ENCODE data around the gene PTBP1. TPM values are rescaled to one million over a fixed set of nuclear protein-coding genes. Genes with fewer than 3 reads are reported as not detected.
"Not testable (repeated sequence)": the region's sequence is repeated elsewhere in the genome, so short reads cannot be mapped to it uniquely, and the experiment has no call there.

PTBP1 gene
- total RNA-seq, 2 experiments from 2014 or later: 464 to 465 TPM

GRCh38 chr19:810883-811489 lies 13.7 kb downstream of the PTBP1 start:
- POLR2A ChIA-PET: no interaction called here
- peaks cover 52% of the 10 kb centered on the region for H3K36me3 Mint-ChIP-seq

GRCh38 chr19:811506-812048 lies 14.3 kb downstream of the PTBP1 start:
- POLR2A ChIA-PET: no interaction called here
- H3K27me3 Mint-ChIP-seq: no peaks in the 10 kb centered on the region
- no peak overlapping the region for H3K4me3 Mint-ChIP-seq

More at GRCh38 chr19:810883-811489, 13.7 kb downstream of the PTBP1 start:
- no peak overlapping the region for H3K4me3 Mint-ChIP-seq
- intact Hi-C loops (cut with micrococcal nuclease): no loop called here
- CTCF ChIA-PET: no interaction called here
- H3K4me1 Mint-ChIP-seq (ENCODE audit: low read depth): peaks cover 7% of the 10 kb centered on the region
- H3K27me3 Mint-ChIP-seq: no peaks in the 10 kb centered on the region
- no peak for DNase-seq
- H3K27ac Mint-ChIP-seq: no peak overlapping the region
- H3K9me3 Mint-ChIP-seq: no peaks in the 10 kb centered on the region

GRCh38 chr19:812049-812746 lies 14.9 kb downstream of the PTBP1 start:
- Mint-ChIP-seq H3K4me1 (ENCODE audit: low read depth) (peaks cover 5% of the 10 kb centered on the region), H3K27me3 (no peaks in the 10 kb centered on the region), H3K27ac (no peak overlapping the region), H3K36me3 (peaks cover 48% of the 10 kb centered on the region), H3K4me3 (no peak overlapping the region), H3K9me3 (no peaks in the 10 kb centered on the region)
- DNase-seq: no peak
- POLR2A ChIA-PET: interaction anchor here (2.9 kb wide), 1 partner anchor 12 kb away, joined by 12 read pairs; no protein-coding TSS in a partner anchor
- intact Hi-C loops (cut with micrococcal nuclease): no loop called here
- CTCF ChIA-PET: no interaction called here

More at GRCh38 chr19:811506-812048, 14.3 kb downstream of the PTBP1 start:
- CTCF ChIA-PET: no interaction called here
- intact Hi-C loops (cut with micrococcal nuclease): no loop called here
- Mint-ChIP-seq H3K36me3 (peaks cover 53% of the 10 kb centered on the region), H3K9me3 (no peaks in the 10 kb centered on the region), H3K27ac (no peak overlapping the region), H3K4me1 (ENCODE audit: low read depth) (peaks cover 6% of the 10 kb centered on the region)
- no peak for DNase-seq

- no peak overlapping the region for H3K27ac Mint-ChIP-seq
- no peak for DNase-seq
- H3K27me3 Mint-ChIP-seq: no peaks in the 10 kb centered on the region
- peaks cover 42% of the 10 kb centered on the region for H3K36me3 Mint-ChIP-seq
- H3K4me1 Mint-ChIP-seq (ENCODE audit: low read depth): peaks cover under 1% of the 10 kb centered on the region
- POLR2A ChIA-PET: interaction anchor here (2.9 kb wide), 1 partner anchor 12 kb away, joined by 12 read pairs; no protein-coding TSS in a partner anchor
- intact Hi-C loops (cut with micrococcal nuclease): no loop called here
- no peak overlapping the region for H3K4me3 Mint-ChIP-seq
- CTCF ChIA-PET: no interaction called here
- no peaks in the 10 kb centered on the region for H3K9me3 Mint-ChIP-seq
These were observed 15.5 kb downstream of the PTBP1 start for GRCh38 chr19:812747-813218.

GRCh38 chr19:813219-814151 lies 16.2 kb downstream of the PTBP1 start:
- Mint-ChIP-seq H3K27me3 (no peaks in the 10 kb centered on the region), H3K36me3 (peaks cover 38% of the 10 kb centered on the region), H3K4me1 (ENCODE audit: low read depth) (no peaks in the 10 kb centered on the region), H3K27ac (no peak overlapping the region), H3K4me3 (no peak overlapping the region), H3K9me3 (no peaks in the 10 kb centered on the region)
- intact Hi-C loops (cut with micrococcal nuclease): no loop called here
- POLR2A ChIA-PET: interaction anchor here (2.9 kb wide), 1 partner anchor 13 kb away, joined by 12 read pairs; no protein-coding TSS in a partner anchor
- CTCF ChIA-PET: no interaction called here
- DNase-seq: no peak

- peaks cover 37% of the 10 kb centered on the region for H3K36me3 Mint-ChIP-seq
- no peak overlapping the region for H3K4me3 Mint-ChIP-seq
- H3K27me3 Mint-ChIP-seq: no peaks in the 10 kb centered on the region
- H3K9me3 Mint-ChIP-seq: no peaks in the 10 kb centered on the region
- H3K27ac Mint-ChIP-seq: no peak overlapping the region
- H3K4me1 Mint-ChIP-seq (ENCODE audit: low read depth): no peaks in the 10 kb centered on the region
- intact Hi-C loops (cut with micrococcal nuclease): no loop called here
- ChIA-PET CTCF (no interaction called here), POLR2A (interaction anchor here (0.7 to 2.9 kb wide), 4 partner anchors 10 to 424 kb away, joined by 3 to 12 read pairs (median 4); no protein-coding TSS in a partner anchor)
- no peak for DNase-seq
These were observed 17.2 kb downstream of the PTBP1 start for GRCh38 chr19:814152-815078.

GRCh38 chr19:815079-815774 lies 18.0 kb downstream of the PTBP1 start:
- H3K4me1 Mint-ChIP-seq (ENCODE audit: low read depth): no peaks in the 10 kb centered on the region
- no peaks in the 10 kb centered on the region for H3K27me3 Mint-ChIP-seq
- peaks cover 29% of the 10 kb centered on the region for H3K36me3 Mint-ChIP-seq
- no peak for DNase-seq
- H3K9me3 Mint-ChIP-seq: no peaks in the 10 kb centered on the region
- ChIA-PET CTCF (no interaction called here), POLR2A (interaction anchor here (0.7 to 2.9 kb wide), 4 partner anchors 11 to 424 kb away, joined by 3 to 12 read pairs (median 4); no protein-coding TSS in a partner anchor)
- no peak overlapping the region for H3K4me3 Mint-ChIP-seq
- H3K27ac Mint-ChIP-seq: no peak overlapping the region
- intact Hi-C loops (cut with micrococcal nuclease): no loop called here

- Mint-ChIP-seq H3K4me3 (no peak overlapping the region), H3K27ac (no peak overlapping the region), H3K27me3 (no peaks in the 10 kb centered on the region), H3K36me3 (peaks cover 25% of the 10 kb centered on the region), H3K9me3 (no peaks in the 10 kb centered on the region), H3K4me1 (ENCODE audit: low read depth) (no peaks in the 10 kb centered on the region)
- ChIA-PET POLR2A (no interaction called here), CTCF (no interaction called here)
- intact Hi-C loops (cut with micrococcal nuclease): no loop called here
- DNase-seq: no peak
These were observed 18.7 kb downstream of the PTBP1 start for GRCh38 chr19:815775-816499.

- H3K27me3 Mint-ChIP-seq: no peaks in the 10 kb centered on the region
- POLR2A ChIA-PET: no interaction called here
- intact Hi-C loops (cut with micrococcal nuclease): no loop called here
- peaks cover 22% of the 10 kb centered on the region for H3K36me3 Mint-ChIP-seq
- H3K27ac Mint-ChIP-seq: no peak overlapping the region
- CTCF ChIA-PET: no interaction called here
- no peaks in the 10 kb centered on the region for H3K9me3 Mint-ChIP-seq
- no peaks in the 10 kb centered on the region for H3K4me1 Mint-ChIP-seq (ENCODE audit: low read depth)
- DNase-seq: no peak
- no peak overlapping the region for H3K4me3 Mint-ChIP-seq
These were observed 19.2 kb downstream of the PTBP1 start for GRCh38 chr19:816500-816857.

GRCh38 chr19:820212-820611 lies 23.0 kb downstream of the PTBP1 start:
- H3K4me3 Mint-ChIP-seq; H3K9me3 Mint-ChIP-seq; POLR2A ChIA-PET; DNase-seq; H3K4me1 Mint-ChIP-seq (ENCODE audit: low read depth); H3K36me3 Mint-ChIP-seq; H3K27ac Mint-ChIP-seq; CTCF ChIA-PET; H3K27me3 Mint-ChIP-seq; intact Hi-C loops (cut with micrococcal nuclease): not testable (repeated sequence)

Measured in activated CD4-positive, alpha-beta memory T cell treated with anti-CD3 and anti-CD28 coated beads for 36 hours (primary cell).